HG02870 (cell line): Measurements from ENCODE around the gene FAM131A.

Experiments used
- ATAC-seq: cut with Tn5 transposase; IDR thresholded peaks from one replicate; pipeline ENCODE4 v1.9.1; 2021; ENCODE audit warnings: mild to moderate bottlenecking, moderate library complexity; ENCODE audit not compliant: unreplicated experiment

Gene FAM131A

GRCh38 chr3:184388936-184389230 lies 51.5 kb downstream of the FAM131A start:
- no peak for ATAC-seq

- ATAC-seq: no peak
These were observed 52.0 kb downstream of the FAM131A start for GRCh38 chr3:184389384-184389783.

- no peak for ATAC-seq
These were observed 52.6 kb downstream of the FAM131A start for GRCh38 chr3:184389935-184390528.

- no peak for ATAC-seq
These were observed 53.9 kb downstream of the FAM131A start for GRCh38 chr3:184391266-184391665.

- ATAC-seq: no peak
These were observed 57.9 kb downstream of the FAM131A start for GRCh38 chr3:184395320-184395660.
